Spinal cord (tissue), 10 donors: Measurements from ENCODE around the gene CXCL14. TPM values are rescaled to one million over a fixed set of nuclear protein-coding genes. Genes with fewer than 3 reads are reported as not detected.
"Not testable (repeated sequence)": the region's sequence is repeated elsewhere in the genome, so short reads cannot be mapped to it uniquely, and the experiment has no call there.

Experiments used
- DNase-seq, 6 donors: peaks; one replicate each; pipeline versions ENCODE4 v3.0.0 to v3.0.0-alpha.2; 2013 to 2015; ENCODE audit warnings: low spot score in 6 of 6, low read depth in 4 of 6
- H3K27ac ChIP-seq: one replicate; pipeline ENCODE4 v1.5.1; 2013; ENCODE audit warnings: low read depth, low read length, control low read depth
- H3K27me3 ChIP-seq: one replicate; pipeline ENCODE4 v1.6.1; 2013; ENCODE audit warnings: low read length; ENCODE audit not compliant: control insufficient read depth, insufficient read depth
- H3K36me3 ChIP-seq: one replicate; pipeline ENCODE4 v1.6.1; 2013; ENCODE audit warnings: low read length; ENCODE audit not compliant: control insufficient read depth, insufficient read depth
- H3K4me1 ChIP-seq: one replicate; pipeline ENCODE4 v1.6.1; 2013; ENCODE audit warnings: low read length; ENCODE audit not compliant: control insufficient read depth, insufficient read depth
- H3K4me3 ChIP-seq: one replicate; pipeline ENCODE4 v1.5.1; 2013; ENCODE audit warnings: low read depth, low read length, control low read depth
- H3K9me3 ChIP-seq: one replicate; pipeline ENCODE4 v1.6.1; 2013; ENCODE audit warnings: low read length; ENCODE audit not compliant: control insufficient read depth, insufficient read depth
- WGBS: methylation state at CpG from one replicate; pipeline ENCODE4 v1.1.5; 2013; ENCODE audit warnings: missing lambda C conversion rate; ENCODE audit not compliant: insufficient coverage; 5-methylcytosine and 5-hydroxymethylcytosine counted together
- polyA plus RNA-seq, 2 donors: library from polyadenylated mRNA; unstranded; fragments of 120-200 nt; gene quantifications; one replicate each; pipeline ENCODE4 v1.2.1, GENCODE V29; 2013; ENCODE audit not compliant: insufficient read length in 2 of 2
- total RNA-seq, 2 donors: library from RNA; depleted of rRNA in 1 of 2; stranded (reverse); fragments of 120-200 nt in 1 of 2; fragments of >200 nt in 1 of 2; gene quantifications; one replicate each; pipeline versions ENCODE4 v1.2.3 to v1.2.4, GENCODE V29; 2013 to 2014
- donor health status: healthy.

The CXCL14 gene
- total and polyA plus RNA-seq, 4 donors: 13.0 to 22.2 (median 18.7) TPM

DNA sequence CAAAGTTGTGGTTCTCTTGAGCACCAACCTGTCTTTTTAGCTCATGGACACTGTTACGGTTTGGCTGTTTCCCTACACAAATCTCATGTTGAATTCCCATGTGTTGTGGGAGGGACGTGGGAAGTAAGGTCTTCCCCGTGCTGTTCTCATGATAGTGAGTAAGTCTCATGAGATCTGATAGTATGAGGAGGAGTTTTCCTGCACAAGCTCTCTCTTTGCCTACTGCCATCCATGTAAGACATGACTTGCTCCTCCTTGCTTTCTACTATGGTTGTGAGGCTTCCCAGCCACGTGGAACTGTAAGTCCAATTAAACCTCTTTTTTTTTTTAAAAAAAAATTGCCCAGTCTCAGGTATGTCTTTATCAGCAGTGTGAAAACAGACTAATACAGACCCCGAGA lies 49.2 kb downstream of the CXCL14 start:
- not testable (repeated sequence) for H3K9me3 ChIP-seq, H3K27ac ChIP-seq, DNase-seq, H3K36me3 ChIP-seq, H3K4me1 ChIP-seq, H3K4me3 ChIP-seq
- peaks cover 66% of the 10 kb centered on the region for H3K27me3 ChIP-seq
- WGBS: no CpG with 5 or more reads among the region's 5 CpGs

GRCh38 chr5:135526924-135527323 lies 51.9 kb downstream of the CXCL14 start:
- no peak overlapping the region for H3K4me3 ChIP-seq
- no peaks in the 10 kb centered on the region for H3K36me3 ChIP-seq
- no peaks in the 10 kb centered on the region for H3K4me1 ChIP-seq
- H3K9me3 ChIP-seq: no peaks in the 10 kb centered on the region
- H3K27me3 ChIP-seq: peaks cover 43% of the 10 kb centered on the region
- no peak overlapping the region for H3K27ac ChIP-seq
- DNase-seq: no peak

- WGBS: no CpG with 5 or more reads among the region's 2 CpGs
- Histone ChIP-seq H3K27me3 (peaks cover 19% of the 10 kb centered on the region), H3K4me1 (no peaks in the 10 kb centered on the region), H3K36me3 (no peaks in the 10 kb centered on the region), H3K4me3 (no peak overlapping the region), H3K9me3 (no peaks in the 10 kb centered on the region), H3K27ac (no peak overlapping the region)
- DNase-seq: no peak
Observed at GRCh38 chr5:135521964-135522363, 56.8 kb downstream of the CXCL14 start.

Other genes starting within 250 kb of the CXCL14 start
- 100 to 1,000 TPM; 135 to 167 TPM for gene MACROH2A1, start 179.8 kb downstream of the CXCL14 start, total RNA-seq
- gene MACROH2A1, start 179.8 kb downstream of the CXCL14 start, polyA plus RNA-seq: 100 to 1,000 TPM; 190 to 191 TPM
- under 1 TPM in 1 of 2 donors, not detected in 1; 0.10 TPM for gene DCANP1, start 131.6 kb downstream of the CXCL14 start, total RNA-seq
- under 1 TPM in 1 of 2 donors, not detected in 1; 0.11 TPM for gene DCANP1, start 131.6 kb downstream of the CXCL14 start, polyA plus RNA-seq
- gene TIFAB, start 126.6 kb downstream of the CXCL14 start, total RNA-seq: under 1 TPM; 0.06 to 0.10 TPM
- gene TIFAB, start 126.6 kb downstream of the CXCL14 start, polyA plus RNA-seq: not detected
- gene NEUROG1, start 43.0 kb downstream of the CXCL14 start, total RNA-seq: under 1 TPM in 1 of 2 donors, not detected in 1; 0.39 TPM
- gene NEUROG1, start 43.0 kb downstream of the CXCL14 start, polyA plus RNA-seq: not detected